Urinary bladder (tissue), 4 donors: ENCODE data around the gene MRAP. TPM values are rescaled to one million over a fixed set of nuclear protein-coding genes. Genes with fewer than 3 reads are reported as not detected.
A peak's percentile ranks its signal among the peaks of the same experiment; 100 is the strongest.

Experiments
- DNase-seq: peaks from one replicate; pipeline ENCODE4 v3.0.0-alpha.2; 2015; ENCODE audit errors: extremely low spot score
- H3K27ac ChIP-seq: one replicate; pipeline ENCODE4 v1.5.1; 2013; ENCODE audit warnings: low read depth, mild to moderate bottlenecking, moderate library complexity
- H3K36me3 ChIP-seq: one replicate; pipeline ENCODE4 v1.6.1; 2013; ENCODE audit warnings: mild to moderate bottlenecking, moderate library complexity; ENCODE audit not compliant: insufficient read depth
- H3K4me1 ChIP-seq: one replicate; pipeline ENCODE4 v1.6.1; 2013; ENCODE audit warnings: mild to moderate bottlenecking, moderate library complexity; ENCODE audit not compliant: insufficient read depth
- H3K4me3 ChIP-seq: one replicate; pipeline ENCODE4 v1.5.1; 2013; ENCODE audit warnings: low read depth, low read length
- WGBS: extraction: QIAGEN DNeasy Blood & Tissue Kit; methylation state at CpG from one replicate; pipeline ENCODE4 v1.1.7; 2013; 5-methylcytosine and 5-hydroxymethylcytosine counted together
- polyA plus RNA-seq: library from polyadenylated mRNA; stranded (reverse); fragments of 200-250 nt; gene quantifications from one replicate; pipeline ENCODE4 v1.2.3, GENCODE V29; 2013
- total RNA-seq: library from RNA; depleted of rRNA; stranded (reverse); fragments of >200 nt; gene quantifications from one replicate; pipeline ENCODE4 v1.2.3, GENCODE V29; 2014
- donor health status: healthy with polysubstance abuse.
- donor health status: healthy.

The MRAP gene
- total and polyA plus RNA-seq, 2 donors: 4.0 TPM; not detected in 1

DNA sequence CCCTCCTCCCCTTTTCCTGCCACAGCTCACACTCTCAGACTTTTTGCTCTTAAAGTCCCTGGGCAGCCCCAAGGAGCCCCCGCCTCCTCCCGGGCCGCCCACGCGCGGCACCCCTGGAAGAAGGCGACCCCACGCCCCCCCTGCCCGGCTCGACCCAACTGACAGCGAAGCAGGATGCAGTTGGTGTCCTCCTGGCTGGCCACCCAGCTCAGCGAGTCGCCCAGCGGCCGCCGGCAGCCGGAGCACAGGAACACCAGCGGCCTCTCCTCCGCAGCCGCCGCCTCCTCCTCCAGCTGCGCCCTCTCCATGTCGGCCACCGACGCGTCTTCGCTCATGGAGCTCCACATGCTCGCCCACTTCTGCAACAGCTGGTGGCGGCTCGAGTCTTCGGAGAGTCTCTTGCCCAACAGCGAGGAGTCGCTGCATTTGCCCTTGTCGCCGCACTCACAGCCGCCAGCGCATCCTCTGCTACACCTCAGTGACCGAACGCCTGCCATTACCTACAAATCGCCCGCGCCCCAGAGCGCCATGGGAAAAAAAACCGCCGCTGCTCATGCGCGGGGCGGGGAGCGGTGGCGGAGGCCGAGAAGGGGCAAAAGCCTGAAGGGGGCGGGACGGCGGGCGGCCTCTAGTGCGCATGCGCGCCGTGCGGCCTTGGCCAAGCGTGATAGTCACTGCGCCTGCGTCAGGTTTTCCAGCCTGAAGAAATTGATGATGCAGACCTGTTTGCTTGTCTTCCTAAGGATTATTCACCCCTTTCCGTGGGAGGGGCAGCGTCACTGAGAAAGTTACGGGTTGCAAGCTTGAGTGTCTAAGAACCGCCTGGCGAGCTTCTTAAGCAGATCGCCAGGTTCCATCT is 19.9 kb upstream of the MRAP start, which contains the start of gene MIS18A:
TSS of gene MIS18A (minus strand) at position 532 of the 859 bp plus-strand sequence. CDS start at position 497, 35 bp downstream.
- Histone ChIP-seq H3K4me1 (no peaks in the 10 kb centered on the region), H3K27ac (no peak within 1 kb of the TSS), H3K36me3 (no peaks in the 10 kb centered on the region), H3K4me3 (peak within 1 kb of the TSS; percentile 72)
- peak; percentile 88 for DNase-seq
- WGBS: under 1% methylated on average over 69 of the region's 69 CpGs

DNA sequence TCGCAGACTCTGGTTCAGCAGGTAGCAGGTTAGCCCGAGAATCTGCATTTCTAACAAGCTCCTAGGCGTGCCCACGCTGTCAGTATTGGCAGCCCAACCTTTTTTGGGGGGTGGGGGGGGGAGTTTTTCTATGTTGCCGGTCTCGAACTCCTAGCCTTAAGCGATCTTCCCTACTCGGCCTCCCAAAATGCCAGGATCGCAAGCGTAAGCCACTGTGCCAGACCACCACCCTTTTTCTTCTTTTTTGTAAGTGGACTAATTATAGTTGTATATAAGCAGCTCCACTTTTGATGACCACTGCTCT is 19.3 kb upstream of the MRAP start:
- H3K36me3 ChIP-seq: no peaks in the 10 kb centered on the region
- peak overlapping the region; percentile 72 for H3K4me3 ChIP-seq
- H3K27ac ChIP-seq: no peak overlapping the region
- DNase-seq: no peak
- WGBS: 7% methylated on average over 10 of the region's 10 CpGs
- H3K4me1 ChIP-seq: no peaks in the 10 kb centered on the region

DNA sequence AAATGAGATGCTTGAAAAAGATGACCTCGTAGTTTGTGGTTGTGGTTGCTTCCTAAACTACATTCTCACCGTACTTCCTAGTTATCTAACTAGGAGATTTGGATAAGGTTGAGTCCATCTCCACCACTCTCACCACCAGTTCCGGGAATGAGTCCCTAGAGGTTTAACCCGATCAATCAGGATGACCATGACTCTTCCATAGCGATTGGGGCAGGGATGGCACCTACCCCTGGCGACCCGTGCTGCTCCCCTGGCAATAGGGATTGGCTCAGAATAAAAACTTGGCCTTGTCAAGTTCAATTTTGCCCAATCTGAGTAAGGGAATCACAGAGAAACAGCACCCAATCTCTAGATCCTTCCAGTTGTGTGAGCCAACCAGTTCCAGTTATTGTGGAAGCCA is 17.1 kb upstream of the MRAP start:
- Histone ChIP-seq H3K27ac (no peak overlapping the region), H3K36me3 (no peaks in the 10 kb centered on the region), H3K4me1 (no peaks in the 10 kb centered on the region), H3K4me3 (no peak overlapping the region)
- no peak for DNase-seq
- WGBS: 92% methylated on average over 7 of the region's 7 CpGs

DNA sequence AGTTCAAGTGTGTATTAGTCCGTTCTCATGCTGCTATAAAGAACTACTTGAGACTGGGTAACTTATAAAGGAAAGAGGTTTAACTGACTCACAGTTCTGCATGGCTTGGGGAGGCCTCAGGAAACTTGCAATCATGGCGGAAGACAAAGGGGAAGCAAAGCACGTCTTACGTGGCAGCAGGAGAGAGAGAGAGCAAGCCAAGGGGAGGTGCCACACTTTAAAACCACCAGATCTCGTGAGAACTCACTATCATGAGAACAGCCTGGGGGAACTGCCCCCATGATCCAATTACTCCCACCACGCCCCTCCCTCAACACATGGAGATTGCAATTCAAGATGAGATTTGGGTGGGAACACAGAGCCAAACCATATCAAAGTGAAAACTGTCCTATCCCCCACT is 15.7 kb upstream of the MRAP start:
- DNase-seq: no peak
- no peaks in the 10 kb centered on the region for H3K4me1 ChIP-seq
- H3K36me3 ChIP-seq: no peaks in the 10 kb centered on the region
- no peak overlapping the region for H3K4me3 ChIP-seq
- 81% methylated on average over 6 of the region's 6 CpGs for WGBS
- H3K27ac ChIP-seq: no peak overlapping the region

DNA sequence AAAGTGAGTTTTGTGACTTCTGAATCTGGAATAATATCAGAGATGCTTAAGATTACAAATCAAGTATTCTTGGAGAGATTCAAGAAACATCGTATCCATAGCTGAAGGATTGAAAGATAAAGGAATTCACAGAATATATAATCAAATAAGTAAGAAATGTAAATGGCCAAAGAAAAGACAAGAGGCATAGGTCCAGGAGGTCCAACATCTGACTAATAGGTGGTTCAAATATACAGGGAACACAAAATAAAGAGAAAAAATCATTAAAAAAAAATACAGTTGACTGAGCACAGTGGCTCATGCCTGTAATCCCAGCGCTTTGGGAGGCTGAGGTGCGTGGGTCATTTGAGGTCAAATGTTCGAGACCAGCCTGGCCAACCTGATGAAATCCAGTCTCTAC is 13.2 kb upstream of the MRAP start:
- 95% methylated on average over 4 of the region's 4 CpGs for WGBS
- no peak overlapping the region for H3K4me3 ChIP-seq
- H3K36me3 ChIP-seq: no peaks in the 10 kb centered on the region
- no peak for DNase-seq
- H3K4me1 ChIP-seq: no peaks in the 10 kb centered on the region
- no peak overlapping the region for H3K27ac ChIP-seq

DNA sequence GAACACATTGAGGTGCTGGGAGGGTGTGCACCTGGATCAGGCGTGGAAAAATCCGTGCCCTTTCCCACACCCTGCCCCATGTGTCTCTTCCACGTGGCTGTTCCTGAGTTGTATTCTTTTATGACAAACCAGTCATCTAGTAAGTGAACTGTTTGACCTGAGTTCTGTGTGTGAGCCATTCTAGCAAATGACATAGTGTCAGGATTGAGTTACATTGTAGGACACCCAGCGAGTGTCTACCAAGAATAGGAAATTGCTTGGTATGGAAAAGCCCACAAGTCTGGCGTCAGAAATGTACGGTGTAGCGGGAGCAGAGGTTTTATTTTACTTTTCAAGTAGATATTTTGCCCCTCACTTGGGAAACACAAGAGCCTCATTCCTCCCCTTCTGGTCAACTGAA is 1.2 kb upstream of the MRAP start:
- Histone ChIP-seq H3K36me3 (no peaks in the 10 kb centered on the region), H3K27ac (no peak overlapping the region), H3K4me3 (no peak overlapping the region), H3K4me1 (no peaks in the 10 kb centered on the region)
- no peak for DNase-seq
- WGBS: 90% methylated on average over 7 of the region's 7 CpGs

DNA sequence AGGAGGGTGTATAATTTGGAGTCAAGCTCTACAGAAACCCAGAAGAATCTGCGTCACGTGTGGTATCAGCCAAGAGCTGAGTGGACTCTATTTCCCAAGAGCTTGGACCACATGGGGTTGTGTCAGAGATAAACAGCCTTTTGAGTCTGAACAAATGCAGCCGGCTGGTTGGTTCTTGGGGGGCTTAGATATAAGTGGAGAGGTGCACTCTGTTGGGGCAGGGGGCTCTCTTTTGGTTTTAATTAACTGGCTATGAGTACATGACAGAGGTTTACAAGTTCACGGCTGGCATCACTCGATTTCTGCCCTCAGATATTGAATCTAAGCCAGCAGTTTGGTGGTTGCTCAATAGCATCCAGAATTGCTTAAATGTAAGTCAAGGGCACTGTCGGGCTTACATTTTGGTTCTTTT is 501 bp upstream of the MRAP start:
- DNase-seq: no peak
- no peak overlapping the region for H3K27ac ChIP-seq

DNA sequence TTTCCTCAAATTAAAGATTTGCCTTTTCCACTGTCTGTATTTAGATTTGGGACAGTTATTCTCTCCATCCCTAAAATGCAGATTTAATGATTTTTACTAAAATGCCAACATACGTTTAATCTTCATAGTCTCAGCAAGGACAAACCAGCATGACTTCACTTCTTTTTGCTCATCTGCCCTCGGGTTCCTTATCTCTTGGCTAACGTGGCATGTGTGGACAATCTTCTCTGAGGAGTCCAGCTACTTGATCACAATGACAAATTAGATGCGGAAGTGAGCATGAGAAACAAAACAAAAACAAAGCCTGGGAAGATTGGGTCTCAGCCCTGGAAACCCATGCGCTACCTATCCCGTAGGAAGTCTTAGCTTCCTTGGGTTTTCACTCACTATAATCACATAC is 1.0 kb downstream of the MRAP start:
- Histone ChIP-seq H3K4me1 (no peaks in the 10 kb centered on the region), H3K36me3 (no peaks in the 10 kb centered on the region), H3K4me3 (no peak overlapping the region), H3K27ac (no peak overlapping the region)
- WGBS: 84% methylated on average over 6 of the region's 6 CpGs
- DNase-seq: no peak

More for the DNA sequence above, 501 bp upstream of the MRAP start:
- WGBS: 88% methylated on average over 6 of the region's 6 CpGs
- Histone ChIP-seq H3K36me3 (no peaks in the 10 kb centered on the region), H3K4me3 (no peak overlapping the region), H3K4me1 (no peaks in the 10 kb centered on the region)

DNA sequence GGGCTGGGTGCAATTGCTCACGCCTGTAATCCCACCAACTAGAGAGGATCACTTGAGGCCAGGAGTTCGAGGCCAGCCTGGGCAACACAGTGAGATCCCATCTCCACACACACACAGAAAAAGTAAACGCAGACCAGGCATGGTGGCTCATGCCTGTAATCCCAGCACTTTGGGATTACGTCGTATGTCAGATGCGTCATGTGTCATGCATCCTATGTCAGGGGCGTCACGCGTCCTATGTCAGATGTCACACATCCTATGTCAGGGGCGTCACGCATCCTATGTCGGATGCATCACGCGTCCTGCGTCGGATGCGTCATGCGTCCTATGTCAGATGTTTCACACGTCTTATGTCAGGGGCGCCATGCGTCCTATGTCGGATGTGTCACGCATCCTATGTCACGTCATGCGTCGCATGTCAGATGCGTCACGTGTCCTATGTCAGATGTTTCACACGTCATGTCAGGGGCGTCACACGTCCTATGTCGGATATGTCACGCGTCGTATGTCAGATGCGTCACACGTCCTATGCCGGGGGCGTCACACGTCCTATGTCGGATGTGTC is 1.5 kb downstream of the MRAP start:
- WGBS: 95% methylated on average over 41 of the region's 41 CpGs
- H3K27ac ChIP-seq: no peak overlapping the region
- H3K4me1 ChIP-seq: no peaks in the 10 kb centered on the region
- DNase-seq: no peak
- H3K4me3 ChIP-seq: no peak overlapping the region
- H3K36me3 ChIP-seq: no peaks in the 10 kb centered on the region

DNA sequence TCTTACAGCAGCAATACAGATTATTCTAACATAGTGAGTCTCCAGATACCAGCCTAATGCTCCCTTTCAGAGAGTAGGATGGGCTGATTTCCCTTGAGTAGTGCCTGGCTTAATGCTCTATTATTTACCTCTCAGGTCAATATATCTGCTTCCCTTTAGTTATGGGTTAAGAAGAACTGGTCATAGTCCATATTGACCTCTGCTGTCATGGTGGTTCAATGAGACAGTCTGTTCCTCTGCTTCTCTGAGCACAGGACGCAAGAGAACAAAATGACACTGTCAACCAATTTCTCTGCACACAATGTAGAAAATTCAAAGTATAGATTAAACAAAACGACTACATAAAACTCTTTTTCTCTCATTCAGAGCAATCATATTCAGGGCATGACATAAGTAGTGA is 2.9 kb downstream of the MRAP start:
- WGBS: 89% methylated on average over 2 of the region's 2 CpGs
- Histone ChIP-seq H3K4me3 (no peak overlapping the region), H3K36me3 (no peaks in the 10 kb centered on the region), H3K27ac (no peak overlapping the region), H3K4me1 (no peaks in the 10 kb centered on the region)
- no peak for DNase-seq

DNA sequence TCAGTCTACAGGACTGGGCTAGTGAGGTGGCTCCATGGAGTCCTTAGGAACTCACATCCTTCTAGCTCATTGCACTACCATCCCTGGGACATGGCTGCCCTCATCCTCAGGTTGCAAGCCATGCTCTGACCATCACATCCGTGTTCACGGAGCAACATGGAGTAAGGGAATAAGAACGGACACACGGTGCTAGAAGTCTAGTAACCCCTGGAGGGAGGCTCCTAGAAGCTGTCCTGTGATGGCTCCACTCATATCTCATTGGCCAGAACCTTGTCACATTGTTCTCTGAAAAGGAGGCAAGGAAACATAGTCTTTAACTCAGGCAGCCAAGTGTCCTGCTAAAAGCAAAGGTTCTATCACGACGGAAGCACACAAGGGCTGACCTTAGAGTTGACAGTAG is 3.9 kb downstream of the MRAP start:
- no peaks in the 10 kb centered on the region for H3K36me3 ChIP-seq
- H3K27ac ChIP-seq: no peak overlapping the region
- no peak for DNase-seq
- H3K4me3 ChIP-seq: no peak overlapping the region
- WGBS: 93% methylated on average over 6 of the region's 6 CpGs
- no peaks in the 10 kb centered on the region for H3K4me1 ChIP-seq

DNA sequence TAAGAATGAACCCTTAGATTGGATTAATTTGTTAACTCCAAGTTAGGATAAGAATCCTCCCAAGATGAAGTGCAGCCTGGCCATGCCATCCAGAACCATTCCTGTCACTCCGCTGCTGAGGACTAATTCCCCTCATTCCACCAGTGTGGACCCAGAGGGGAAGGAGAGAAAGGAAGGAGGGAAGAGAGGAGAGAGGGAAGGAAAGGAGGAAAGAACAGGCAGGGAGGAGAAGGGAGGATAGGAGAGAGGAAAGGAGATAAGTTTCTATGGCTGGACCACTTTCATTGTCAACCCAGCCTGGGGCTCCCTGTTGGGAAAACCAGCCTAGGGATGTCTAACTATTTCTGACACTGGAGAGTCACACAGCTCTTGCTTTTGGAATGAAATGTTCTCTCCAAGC is 4.7 kb downstream of the MRAP start:
- Histone ChIP-seq H3K4me1 (no peaks in the 10 kb centered on the region), H3K27ac (no peak overlapping the region), H3K36me3 (no peaks in the 10 kb centered on the region), H3K4me3 (no peak overlapping the region)
- 98% methylated on average over 1 of the region's 1 CpG for WGBS
- no peak for DNase-seq

DNA sequence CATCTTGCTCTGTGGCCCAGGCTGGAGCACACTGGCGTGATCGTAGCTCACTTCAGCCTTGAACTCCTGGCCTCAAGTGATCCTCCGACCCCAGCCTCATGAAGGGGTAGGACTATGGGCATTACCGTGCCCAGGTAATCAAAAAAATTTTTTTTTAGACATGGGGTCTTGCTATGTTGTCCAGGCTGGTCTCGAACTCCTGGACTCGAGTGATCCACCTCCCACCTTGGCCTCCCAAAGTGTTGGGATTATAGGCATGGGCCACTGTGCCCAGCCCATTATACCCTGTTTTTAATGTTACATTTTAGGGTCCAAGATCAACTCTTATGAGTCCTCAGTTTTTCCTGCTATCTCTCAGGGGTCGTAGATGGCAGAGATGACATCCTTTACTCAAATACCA is 6.3 kb downstream of the MRAP start:
- Histone ChIP-seq H3K4me3 (no peak overlapping the region), H3K36me3 (no peaks in the 10 kb centered on the region), H3K27ac (no peak overlapping the region), H3K4me1 (no peaks in the 10 kb centered on the region)
- 96% methylated on average over 7 of the region's 7 CpGs for WGBS
- DNase-seq: no peak

DNA sequence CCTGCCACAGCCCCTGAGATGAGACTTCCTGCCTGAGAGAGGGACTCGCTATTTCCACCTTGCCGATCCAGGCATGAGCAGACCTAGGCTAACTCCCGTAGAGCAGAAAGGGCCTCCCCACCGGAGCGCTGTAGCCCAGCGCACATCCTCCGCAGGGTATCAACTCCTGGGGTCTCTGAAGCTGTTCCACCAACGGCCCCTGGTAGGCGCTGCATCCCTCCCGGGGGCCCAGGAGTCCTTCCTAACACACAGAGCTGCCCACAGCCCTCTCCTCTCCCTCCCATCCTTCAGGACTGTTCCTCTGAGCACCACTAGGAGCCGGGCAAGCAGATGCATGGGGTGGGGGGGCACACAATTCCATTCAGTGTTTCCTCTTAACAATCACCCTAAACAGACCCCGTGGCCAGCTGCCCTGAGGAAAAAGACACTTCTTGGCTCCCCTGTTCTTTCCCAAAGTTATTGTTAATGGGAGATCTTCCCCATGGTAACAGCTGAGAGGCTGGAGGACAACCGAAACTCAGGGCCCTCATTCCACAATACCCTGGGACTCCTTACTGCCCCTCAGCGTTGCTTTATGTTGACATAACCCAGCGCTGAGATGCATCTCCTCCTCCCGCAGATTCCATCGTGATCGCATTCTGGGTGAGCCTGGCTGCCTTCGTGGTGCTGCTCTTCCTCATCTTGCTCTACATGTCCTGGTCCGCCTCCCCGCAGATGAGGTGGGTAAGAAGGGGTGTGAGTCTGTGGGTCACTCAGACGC is 7.5 kb downstream of the MRAP start:
- DNase-seq: no peak
- no peak overlapping the region for H3K27ac ChIP-seq
- 51% methylated on average over 22 of the region's 22 CpGs for WGBS
- no peaks in the 10 kb centered on the region for H3K36me3 ChIP-seq
- no peak overlapping the region for H3K4me3 ChIP-seq
- H3K4me1 ChIP-seq: no peaks in the 10 kb centered on the region
